ENCODE data around the gene FLNC. TPM values are rescaled to one million over a fixed set of nuclear protein-coding genes. Genes with fewer than 3 reads are reported as not detected.
A peak's percentile ranks its signal among the peaks of the same experiment; 100 is the strongest.

Gene FLNC
- total RNA-seq, 1 donor from 2014 or later: 184 TPM

GRCh38 chr7:128904381-128905197, 74.4 kb downstream of the FLNC start:
- no peak overlapping the region for H3K4me3 Mint-ChIP-seq
- DNase-seq (ENCODE audit: low spot score in 2 of 2, unreplicated experiment in 2 of 2): no peak
- H3K27me3 Mint-ChIP-seq (ENCODE audit: low read depth): peaks cover 25% of the 10 kb centered on the region
- H3K4me1 Mint-ChIP-seq: peaks cover 6% of the 10 kb centered on the region
- peaks cover 7% of the 10 kb centered on the region for H3K9me3 Mint-ChIP-seq
- H3K36me3 Mint-ChIP-seq: peaks cover 17% of the 10 kb centered on the region
- TF ChIP-seq CTCF (IDR thresholded peaks at IDR 0.05; ENCODE audit: unreplicated experiment): peak; percentile 57
- H3K27ac Mint-ChIP-seq: no peak overlapping the region

GRCh38 chr7:128906001-128906765, 76.0 kb downstream of the FLNC start:
- no peak overlapping the region for H3K4me3 Mint-ChIP-seq
- TF ChIP-seq CTCF (IDR thresholded peaks at IDR 0.05; ENCODE audit: unreplicated experiment): no peak

GRCh38 chr7:128906766-128907559, 76.8 kb downstream of the FLNC start:
- H3K27me3 Mint-ChIP-seq (ENCODE audit: low read depth): peaks cover 45% of the 10 kb centered on the region
- H3K27ac Mint-ChIP-seq: no peak overlapping the region
- H3K4me3 Mint-ChIP-seq: no peak overlapping the region
- H3K36me3 Mint-ChIP-seq: peaks cover 5% of the 10 kb centered on the region
- TF ChIP-seq CTCF (IDR thresholded peaks at IDR 0.05; ENCODE audit: unreplicated experiment): no peak
- no peaks in the 10 kb centered on the region for H3K9me3 Mint-ChIP-seq
- no peak for DNase-seq (ENCODE audit: low spot score in 2 of 2, unreplicated experiment in 2 of 2)
- peaks cover 25% of the 10 kb centered on the region for H3K4me1 Mint-ChIP-seq

More at GRCh38 chr7:128906001-128906765, 76.0 kb downstream of the FLNC start:
- DNase-seq (ENCODE audit: low spot score in 2 of 2, unreplicated experiment in 2 of 2): no peak
- peaks cover 17% of the 10 kb centered on the region for H3K4me1 Mint-ChIP-seq
- peaks cover 38% of the 10 kb centered on the region for H3K27me3 Mint-ChIP-seq (ENCODE audit: low read depth)
- H3K36me3 Mint-ChIP-seq: peaks cover 10% of the 10 kb centered on the region
- no peak overlapping the region for H3K27ac Mint-ChIP-seq
- H3K9me3 Mint-ChIP-seq: no peaks in the 10 kb centered on the region

Other genes with a start within 250 kb of the FLNC start
- 3.4 to 4.1 TPM (median 3.5 TPM) in 3 replicates for gene GARIN1A, start 158.1 kb upstream of the FLNC start, total RNA-seq
- gene CALU, start 91.0 kb upstream of the FLNC start, total RNA-seq: 193 to 199 TPM (median 194 TPM) in 3 replicates
- gene OPN1SW, start 54.6 kb upstream of the FLNC start, total RNA-seq: not detected in 3 replicates
- 34.6 to 39.1 TPM (median 34.8 TPM) in 3 replicates for gene CCDC136, start 38.4 kb upstream of the FLNC start, total RNA-seq
- 122 to 123 TPM (median 122 TPM) in 3 replicates for gene ATP6V1F, start 32.5 kb downstream of the FLNC start, total RNA-seq
- 19.8 to 23.7 TPM (median 22.5 TPM) in 3 replicates for gene KCP, start 80.3 kb downstream of the FLNC start, total RNA-seq
- 0.51 to 0.90 TPM (median 0.56 TPM) in 3 replicates for gene IRF5, start 107.5 kb downstream of the FLNC start, total RNA-seq
- gene TNPO3, start 224.7 kb downstream of the FLNC start, total RNA-seq: 37.7 to 40.2 TPM (median 40.2 TPM) in 3 replicates